Endothelial cell of umbilical vein (primary cell): ENCODE measurements around the gene CCL16.

Source experiments
- CTCF ChIP-seq, 2 donors: IDR thresholded peaks; 1 replicate in 1 of 2; 2 replicates in 1 of 2; pipeline ENCODE4 v1.5.1; 2011; ENCODE audit warnings: low read length in 2 of 2, mild to moderate bottlenecking in 2 of 2, moderate library complexity in 2 of 2, control low read depth in 1 of 2, inconsistent platforms in 1 of 2, low read depth in 1 of 2; ENCODE audit not compliant: insufficient read depth in 1 of 2; ENCODE audit errors: extremely low read depth in 1 of 2
- EZH2 ChIP-seq: IDR thresholded peaks from 2 replicates; pipeline ENCODE4 v1.6.1; 2012; ENCODE audit warnings: borderline replicate concordance, low read depth, mild to moderate bottlenecking, moderate library complexity, low read length, inconsistent platforms; ENCODE audit not compliant: severe bottlenecking
- FOS ChIP-seq: IDR thresholded peaks from 2 replicates; pipeline ENCODE4 v1.6.1; 2011; ENCODE audit warnings: mild to moderate bottlenecking, low read length, moderate library complexity, borderline replicate concordance; ENCODE audit not compliant: insufficient read depth
- GATA2 ChIP-seq: IDR thresholded peaks from 2 replicates; pipeline ENCODE4 v1.7.0; 2011; ENCODE audit warnings: low read depth, mild to moderate bottlenecking, moderate library complexity, mixed read lengths, low read length; ENCODE audit not compliant: insufficient read length, insufficient read depth
- MAX ChIP-seq: IDR thresholded peaks from 2 replicates; pipeline ENCODE4 v1.6.1; 2011; ENCODE audit not compliant: insufficient read depth, insufficient read length
- MYC ChIP-seq: IDR thresholded peaks from one replicate; pipeline ENCODE4 v1.6.1; 2011; ENCODE audit warnings: mild to moderate bottlenecking, low read depth, low read length
- POLR2A ChIP-seq: IDR thresholded peaks from 2 replicates; pipeline ENCODE4 v1.6.1; 2012; ENCODE audit warnings: low read depth, mild to moderate bottlenecking, control low read depth, low read length
- POLR2AphosphoS5 ChIP-seq: IDR thresholded peaks from 2 replicates; pipeline ENCODE4 v1.6.1; 2012; ENCODE audit warnings: low read depth, mild to moderate bottlenecking, control low read depth, low read length, moderate library complexity; ENCODE audit not compliant: insufficient read depth

GRCh38 chr17:36004594-36005108 lies 23.4 kb upstream of the CCL16 start:
- TF ChIP-seq CTCF (IDR thresholded peaks at IDR 0.05; ENCODE audit: extremely low read depth in 1 of 2, insufficient read depth in 1 of 2, low read depth in 1 of 2, low read length in 2 of 2), result no peak
- TF ChIP-seq POLR2A, result no peak
- TF ChIP-seq FOS, result no peak
- TF ChIP-seq MYC, result no peak
- TF ChIP-seq POLR2AphosphoS5, result no peak
- TF ChIP-seq MAX, result no peak
- TF ChIP-seq EZH2, result no peak
- no peak for TF ChIP-seq GATA2
